ENCODE results near the gene PADI6.
A peak's percentile ranks its signal among the peaks of the same experiment; 100 is the strongest.
"Not testable (repeated sequence)": the region's sequence is repeated elsewhere in the genome, so short reads cannot be mapped to it uniquely, and the experiment has no call there.

The PADI6 gene

DNA sequence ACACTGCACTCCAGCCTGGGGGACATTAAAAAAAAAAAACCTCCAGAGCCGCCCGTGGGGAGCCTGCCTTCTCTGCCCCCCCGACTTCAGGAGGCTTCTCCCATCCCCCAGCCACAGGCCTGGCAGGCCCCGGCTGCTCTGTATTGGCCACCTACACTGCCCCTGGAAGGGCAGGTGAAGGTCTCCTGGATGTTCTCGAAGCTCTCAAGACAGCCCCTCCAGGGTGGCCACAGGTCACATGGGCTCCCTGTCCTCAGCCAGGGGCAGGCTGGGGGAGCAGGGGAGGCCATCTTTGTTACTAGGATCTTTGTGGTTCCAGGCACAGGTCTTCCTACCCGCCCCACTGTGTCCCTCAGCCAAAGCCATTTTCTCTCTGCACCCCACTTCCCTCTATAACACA is 32.8 kb downstream of the PADI6 start:
- no peak for DNase-seq (ENCODE audit: low spot score)

DNA sequence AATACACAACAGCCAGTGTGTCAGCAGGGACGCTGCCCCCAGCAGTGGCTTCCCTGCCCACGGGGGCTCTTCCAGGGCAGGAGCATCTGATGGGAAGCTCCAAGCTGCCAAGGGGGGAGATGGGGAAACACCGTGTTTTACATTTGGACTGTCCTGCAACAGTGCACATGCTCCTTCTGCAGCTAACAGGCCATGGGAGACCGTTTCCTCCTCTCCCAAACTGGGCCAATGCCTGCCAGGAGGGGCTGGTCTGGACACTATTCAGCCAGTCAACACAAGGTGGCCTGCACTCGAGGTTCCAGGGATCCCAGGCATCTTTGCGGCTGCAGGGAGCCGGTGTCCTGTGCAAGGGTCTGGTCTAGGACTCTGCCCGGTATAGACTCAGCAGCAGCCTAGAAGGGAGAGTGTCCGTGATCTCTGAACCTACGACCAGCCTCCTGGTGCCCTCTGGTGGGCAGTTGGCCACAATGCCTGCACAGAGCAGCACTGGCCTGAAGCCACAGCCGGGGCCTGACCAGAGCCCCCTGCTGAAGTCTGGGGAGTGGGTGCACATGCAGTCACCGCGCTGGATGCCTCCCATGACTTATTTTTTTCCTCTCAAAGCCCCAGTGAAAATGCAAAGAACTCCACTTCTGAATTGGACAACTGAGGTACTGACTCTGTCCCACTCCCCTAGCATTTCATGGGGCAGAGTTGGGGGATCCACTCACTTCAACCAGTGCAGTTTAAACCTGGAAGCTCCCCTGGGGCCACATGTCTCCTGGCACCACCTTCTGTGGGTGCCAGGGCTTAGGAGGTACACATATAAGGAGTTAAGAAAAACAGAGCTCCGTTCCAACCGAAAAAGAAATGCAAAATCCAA is 34.1 kb downstream of the PADI6 start:
- DNase-seq (ENCODE audit: low spot score), result peak; percentile 77

DNA sequence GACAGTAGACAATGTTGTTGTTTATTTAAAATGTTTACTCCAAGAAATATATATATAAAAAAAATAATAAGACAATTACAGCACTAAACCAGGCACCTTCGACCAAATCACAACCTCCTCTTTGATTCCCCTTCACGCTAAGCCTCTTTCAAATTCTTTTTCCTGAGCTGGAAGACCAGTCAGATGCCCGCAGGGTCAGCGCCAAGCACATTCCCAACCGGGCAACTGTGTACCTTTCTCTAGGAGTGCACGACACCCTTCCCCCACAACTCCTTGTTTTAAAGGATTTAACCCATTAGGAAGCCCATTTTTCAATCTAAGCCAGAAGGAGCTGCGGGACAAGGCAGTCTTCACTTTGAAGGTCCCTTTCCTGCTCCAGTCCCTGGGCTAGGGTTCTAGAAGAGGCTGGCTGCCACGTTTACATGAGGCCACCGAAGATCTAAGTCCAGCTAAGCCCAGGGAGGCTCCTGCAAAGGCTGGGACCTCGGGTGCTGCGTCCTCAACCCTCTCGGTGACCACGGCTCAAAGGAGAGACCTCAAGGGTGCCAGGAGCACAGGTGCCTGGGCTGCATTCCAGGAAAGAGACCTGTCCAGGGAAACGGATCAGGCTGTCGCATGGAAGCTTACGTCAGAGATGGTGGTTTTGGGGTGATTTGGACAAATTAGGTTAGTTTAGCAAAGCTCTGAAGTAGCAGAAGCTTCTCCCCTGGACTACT is 34.9 kb downstream of the PADI6 start:
- not testable (repeated sequence) for DNase-seq (ENCODE audit: low spot score)

DNA sequence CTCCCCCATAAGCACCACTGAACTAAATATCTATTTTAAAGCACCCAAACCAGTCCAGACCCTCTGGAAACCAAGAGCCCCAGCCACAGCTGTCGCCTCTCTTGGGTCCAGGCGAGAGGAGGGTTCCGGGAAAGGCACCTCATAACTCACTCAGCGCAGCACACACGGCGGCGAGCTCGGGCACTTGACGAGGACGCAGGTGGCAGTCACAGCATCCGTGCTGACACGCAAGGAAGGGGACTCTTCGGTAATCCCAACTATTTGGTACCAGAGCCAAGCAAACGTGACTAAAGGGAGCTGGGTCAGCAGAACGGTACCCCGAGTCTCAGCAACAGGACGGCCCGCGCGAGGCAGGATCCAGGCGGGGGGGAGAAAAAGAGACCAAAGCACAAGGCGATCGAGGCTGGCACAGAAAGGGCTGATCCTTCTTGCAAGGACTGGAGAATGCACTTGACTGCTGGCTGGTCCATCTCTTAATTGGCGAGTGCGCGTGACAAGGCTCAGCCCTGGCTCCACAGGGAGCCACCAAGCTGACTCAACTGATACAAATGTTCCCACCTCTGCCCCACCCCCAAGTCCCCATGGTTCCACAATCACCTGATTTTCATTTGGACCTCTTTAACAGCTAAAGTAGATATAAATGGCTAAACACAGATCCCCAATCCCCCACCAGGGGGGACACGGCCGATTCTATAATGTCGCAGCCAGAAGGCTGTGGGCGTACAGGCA is 36.0 kb downstream of the PADI6 start:
- not testable (repeated sequence) for DNase-seq (ENCODE audit: low spot score)

DNA sequence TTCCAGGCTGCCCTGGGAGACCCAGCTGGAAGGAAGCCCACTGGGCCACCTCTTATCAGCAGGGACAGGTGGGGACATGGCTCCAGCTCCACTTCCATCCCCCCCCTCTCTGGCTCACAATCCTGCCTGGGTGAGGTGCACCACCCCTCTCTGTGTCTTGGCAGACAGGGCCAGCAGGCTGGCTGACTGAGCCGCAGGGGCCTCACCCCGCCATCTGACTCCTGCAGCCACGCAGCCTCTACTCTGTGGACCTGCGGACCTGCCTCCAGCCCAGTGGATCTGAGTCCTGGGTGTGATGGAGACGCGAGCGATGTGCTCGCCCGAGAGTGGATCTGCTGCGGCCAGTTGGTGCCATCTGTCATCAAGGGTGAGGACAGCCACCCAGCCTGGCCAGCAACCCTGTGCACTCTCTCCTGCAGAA is 37.4 kb downstream of the PADI6 start:
- DNase-seq (ENCODE audit: low spot score), result no peak

DNA sequence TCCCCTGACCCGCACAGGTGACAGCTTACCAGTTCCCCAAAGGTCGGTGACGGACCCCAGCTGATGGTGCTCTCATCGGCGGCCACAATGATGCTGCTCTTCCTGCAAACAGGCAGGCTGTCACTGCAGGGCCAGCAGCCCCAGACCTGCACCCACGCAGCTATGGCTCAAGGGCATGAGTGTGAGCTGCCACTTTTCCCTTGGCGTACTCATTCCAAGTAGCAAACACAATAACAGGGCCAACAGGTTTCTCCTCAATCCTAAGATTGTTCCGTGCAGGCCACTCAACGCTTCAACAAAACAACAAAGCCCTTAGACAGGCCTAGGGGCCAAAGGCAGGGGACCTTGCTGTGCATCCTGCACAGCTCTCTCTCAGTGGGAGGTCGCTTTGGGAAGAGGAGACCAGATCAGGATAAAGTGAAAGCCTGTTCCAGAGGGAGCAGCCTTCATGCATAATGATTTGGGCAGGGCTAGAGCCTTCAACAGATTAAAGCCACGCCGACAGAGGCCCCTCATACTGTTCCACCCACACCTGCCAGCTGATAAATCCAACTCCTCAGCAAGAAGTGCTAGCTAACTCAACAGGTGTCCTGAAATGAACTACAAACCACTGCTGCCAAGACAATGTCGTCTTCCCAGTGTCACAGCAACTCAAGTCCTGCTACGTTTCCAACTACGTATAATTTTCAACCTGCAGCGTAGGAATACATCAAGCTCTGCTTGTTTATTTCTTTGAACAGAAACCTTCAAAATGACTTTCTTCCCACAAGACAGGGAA is 40.3 kb downstream of the PADI6 start:
- no peak for DNase-seq (ENCODE audit: low spot score)

DNA sequence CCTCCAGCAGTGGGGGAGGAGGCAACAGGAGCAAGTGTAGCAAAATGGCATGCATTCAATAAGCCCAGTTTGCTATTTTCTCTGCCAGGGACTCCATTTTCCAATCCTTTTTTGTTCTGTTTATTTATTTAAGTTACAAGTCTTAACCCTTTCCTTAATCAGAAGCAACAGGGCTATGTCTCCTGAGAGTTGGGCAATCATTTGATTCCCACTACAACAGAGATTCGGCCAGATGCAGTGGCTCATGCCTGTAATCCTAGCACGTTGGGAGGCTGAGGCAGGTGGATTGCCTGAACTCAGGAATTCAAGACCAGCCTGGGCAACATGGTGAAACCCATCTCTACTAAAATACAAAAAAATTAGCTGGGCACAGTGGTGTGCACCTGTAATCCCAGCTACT is 42.0 kb downstream of the PADI6 start:
- no peak for DNase-seq (ENCODE audit: low spot score)

DNA sequence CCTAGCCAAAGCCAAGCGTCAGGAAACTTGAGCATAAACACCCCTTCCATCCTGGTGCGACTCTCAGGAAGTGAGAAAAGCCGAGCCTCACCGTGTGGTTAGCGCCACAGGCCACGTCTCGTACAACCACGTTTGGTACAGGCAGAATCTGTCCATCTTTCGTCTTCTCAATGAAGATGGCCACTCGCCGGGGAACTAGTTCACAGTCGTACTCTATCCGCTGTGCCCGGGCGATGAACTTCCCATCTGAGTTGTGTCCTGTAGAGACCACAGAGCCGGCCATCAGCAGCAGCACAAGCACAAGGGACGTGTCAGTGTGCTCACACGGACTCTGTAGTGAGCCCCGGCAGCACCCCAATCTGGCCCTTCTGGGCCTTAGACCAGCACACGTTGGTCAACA is 44.4 kb downstream of the PADI6 start:
- DNase-seq (ENCODE audit: low spot score), result no peak

DNA sequence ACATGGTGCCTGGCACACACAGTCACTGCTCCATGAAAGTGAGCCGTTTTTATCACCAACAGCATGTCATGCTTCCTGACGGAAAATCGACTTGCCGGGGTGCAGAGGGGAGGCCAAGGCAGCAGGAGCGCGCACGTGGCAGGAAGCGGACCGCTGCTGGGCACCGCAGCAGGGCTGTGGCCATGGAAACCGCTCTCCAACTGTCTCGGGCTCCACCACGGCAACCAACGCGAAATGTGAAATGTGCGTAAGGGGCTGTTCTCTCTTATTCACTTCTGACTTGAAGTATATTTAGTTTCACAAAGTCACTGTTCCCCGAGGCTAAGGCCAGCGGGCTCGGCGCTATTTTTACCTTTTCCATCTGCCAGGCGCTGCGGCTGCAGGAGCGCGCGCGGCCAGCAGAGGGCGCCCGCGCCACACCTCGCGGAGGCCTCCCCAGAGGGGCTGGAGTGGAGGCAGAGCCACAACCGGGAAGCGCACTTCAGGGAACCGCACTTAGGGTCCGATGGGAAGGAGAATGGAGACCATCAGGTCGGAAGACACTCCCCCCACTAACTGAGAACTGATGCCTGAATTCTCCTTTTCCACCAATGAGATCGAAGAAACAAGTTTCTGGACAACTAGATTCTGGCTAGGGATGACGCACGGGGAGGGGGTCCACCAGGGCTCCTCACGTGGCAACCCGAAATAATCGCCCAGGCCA is 47.8 kb downstream of the PADI6 start:
- peak; percentile 90 for DNase-seq (ENCODE audit: low spot score)

DNA sequence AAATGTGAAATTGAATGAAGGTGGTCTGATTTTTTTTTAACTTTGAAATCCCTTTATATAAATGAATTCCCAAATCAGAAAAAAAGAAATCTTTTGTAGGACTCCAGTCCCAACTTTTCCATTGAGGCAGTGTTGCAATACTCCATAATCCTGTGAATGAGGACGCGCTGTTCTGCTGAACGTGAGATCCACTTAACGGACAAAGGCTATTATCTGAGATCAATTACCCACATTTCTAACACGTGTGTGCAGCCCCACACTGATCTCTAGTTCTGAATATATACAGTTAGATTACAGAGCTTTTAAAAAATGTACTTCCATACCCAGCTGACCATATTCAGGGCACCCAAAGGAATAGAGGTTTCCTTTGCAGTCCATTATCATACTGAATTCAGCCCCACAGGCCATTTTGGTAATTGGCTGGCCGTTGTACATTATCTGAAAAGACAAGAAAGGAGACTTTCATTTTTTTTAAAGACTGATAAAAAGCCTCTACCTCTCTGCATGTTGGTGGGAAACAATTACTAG is 48.5 kb downstream of the PADI6 start:
- no peak for DNase-seq (ENCODE audit: low spot score)

DNA sequence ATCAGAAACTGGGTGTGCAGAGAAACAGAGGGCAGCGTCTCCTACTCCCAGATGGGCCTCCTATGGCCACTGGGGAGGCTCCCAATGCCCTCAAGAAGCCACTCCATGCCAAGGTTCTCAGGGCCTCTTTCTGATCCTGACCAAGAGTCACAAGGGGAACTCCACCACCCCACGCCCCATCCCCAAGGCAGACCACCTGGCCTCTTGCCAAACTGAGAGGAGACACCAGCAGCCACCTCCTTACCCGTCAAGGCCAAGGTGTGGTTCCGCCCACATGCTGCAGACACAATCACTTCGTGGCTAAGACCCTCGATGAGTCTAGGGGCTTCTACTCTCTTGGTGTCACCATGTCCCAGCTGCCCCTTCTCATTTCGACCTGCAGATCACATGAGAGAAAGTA is 50.5 kb downstream of the PADI6 start:
- no peak for DNase-seq (ENCODE audit: low spot score)

DNA sequence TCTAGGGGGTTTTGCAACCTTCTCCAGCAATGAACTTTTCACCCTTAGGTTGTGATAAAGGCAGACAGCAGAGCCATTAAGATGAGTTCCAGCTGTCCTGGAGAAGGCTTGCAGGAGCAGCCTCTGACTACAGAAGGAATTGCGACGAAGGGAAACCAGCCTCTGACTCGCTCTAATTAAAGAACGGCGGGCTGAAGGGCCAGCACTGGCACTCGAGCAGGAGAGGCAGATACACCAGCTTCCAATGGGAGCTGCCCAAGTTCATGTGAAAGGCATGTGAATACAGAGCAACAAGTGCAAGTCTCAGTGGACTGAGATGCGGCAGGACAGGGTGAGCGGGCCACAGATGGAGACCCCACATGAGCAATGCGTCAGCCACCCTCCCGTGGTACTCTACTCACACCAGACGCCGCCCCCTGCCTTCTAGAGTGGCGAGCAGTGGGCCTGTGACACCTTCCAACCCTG is 51.8 kb downstream of the PADI6 start:
- no peak for DNase-seq (ENCODE audit: low spot score)

DNA sequence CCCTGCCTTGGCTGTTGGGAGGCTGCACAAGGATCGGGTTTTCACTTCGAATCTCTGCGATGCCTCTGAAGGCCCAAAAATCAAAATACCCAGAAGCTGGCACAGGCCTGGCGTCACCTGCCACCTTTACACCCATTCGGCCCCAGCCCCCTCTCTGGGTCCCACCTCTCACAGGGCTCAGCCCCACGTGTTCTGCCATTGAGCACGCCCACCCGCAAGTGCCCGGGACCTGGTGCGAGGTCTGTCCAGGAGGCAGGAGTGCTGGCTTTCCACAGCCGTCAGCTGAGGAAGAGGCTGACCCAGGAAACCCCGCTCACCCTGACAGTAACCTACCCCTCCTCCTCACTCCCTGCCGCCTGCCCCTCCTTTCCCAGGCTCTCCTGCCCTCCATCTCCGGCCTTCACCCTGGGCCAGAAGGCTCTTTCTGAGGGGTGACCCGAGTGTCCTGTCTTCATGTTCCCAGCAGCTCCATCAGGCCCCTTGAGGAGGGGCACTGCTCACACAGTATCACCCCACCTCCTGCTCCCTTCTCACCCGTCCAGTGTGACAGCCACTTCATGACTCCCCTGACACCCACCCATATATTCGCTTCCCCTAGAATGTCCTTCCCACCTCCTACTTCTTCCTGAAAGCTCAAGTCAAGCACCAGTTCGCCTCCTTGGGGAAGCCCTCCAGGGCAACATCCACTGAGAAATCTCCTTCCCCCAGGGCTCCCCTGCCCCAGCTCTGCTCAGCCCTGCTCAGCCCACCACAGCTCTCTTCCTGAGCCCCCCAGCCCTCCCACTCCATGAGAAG is 54.0 kb downstream of the PADI6 start:
- no peak for DNase-seq (ENCODE audit: low spot score)

DNA sequence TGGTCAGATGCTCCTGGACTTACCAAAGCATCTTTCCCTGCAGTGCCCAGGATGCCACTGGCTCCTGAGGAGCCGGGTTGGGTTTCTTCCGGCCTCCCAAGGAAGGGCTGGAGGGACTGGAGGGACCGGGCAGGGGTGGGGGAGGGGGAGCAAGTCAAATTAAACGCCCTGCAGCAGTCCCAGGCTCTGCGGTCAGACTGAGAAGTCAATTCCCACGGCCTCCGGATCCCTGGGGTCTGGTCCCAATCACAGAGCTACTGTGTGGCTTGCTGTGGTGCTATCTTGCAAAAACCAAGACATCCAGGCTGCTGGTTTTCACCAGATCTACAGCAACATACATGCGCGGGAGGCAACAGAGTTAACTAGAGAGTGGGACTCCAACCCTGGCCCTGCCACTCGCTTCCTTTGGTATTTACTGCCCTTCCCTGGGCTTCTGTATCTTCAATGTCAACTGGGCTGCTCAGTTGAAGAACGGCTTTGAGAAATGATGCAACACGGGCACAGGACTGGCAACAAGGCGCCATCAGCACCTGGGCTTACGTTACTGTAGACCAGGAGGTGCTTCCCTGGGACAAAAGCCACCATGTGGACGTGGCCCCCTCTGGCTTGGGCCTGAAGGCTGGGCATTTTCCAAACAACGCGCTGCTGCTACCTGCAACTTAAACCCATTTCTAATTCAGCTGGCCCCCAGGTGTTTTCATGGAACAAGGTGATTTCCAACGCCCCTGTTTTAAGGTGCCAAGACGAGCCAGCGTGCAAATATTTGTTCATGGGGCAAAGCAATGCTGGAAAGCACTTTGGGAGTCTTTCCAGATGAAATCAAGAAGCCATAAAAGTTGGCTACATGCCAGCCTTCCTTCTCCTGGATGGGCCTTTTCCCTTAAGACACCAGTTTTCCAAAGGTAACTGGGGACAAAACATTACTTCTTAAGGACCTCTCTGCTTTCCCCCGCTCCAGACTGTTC is 56.0 kb downstream of the PADI6 start:
- no peak for DNase-seq (ENCODE audit: low spot score)

DNA sequence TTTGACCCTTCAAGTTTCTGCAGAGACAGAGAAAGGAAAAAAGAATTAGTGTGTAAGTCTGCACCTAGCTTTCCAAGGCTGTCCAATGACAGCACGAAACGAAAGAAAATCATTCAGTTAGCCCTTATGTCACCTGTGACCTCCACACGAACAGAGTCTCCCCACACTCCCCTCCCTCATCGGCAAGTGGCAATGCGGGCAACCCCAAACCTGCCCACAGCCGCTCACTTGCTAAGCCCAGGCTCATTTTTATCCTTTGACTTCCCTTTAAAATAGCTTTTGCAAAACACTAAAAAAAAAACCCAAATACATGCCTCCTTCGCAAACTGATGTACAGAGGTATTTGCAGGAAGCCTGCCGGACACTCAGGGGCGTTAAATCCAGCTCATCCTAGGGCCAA is 57.2 kb downstream of the PADI6 start:
- DNase-seq (ENCODE audit: low spot score), result no peak

DNA sequence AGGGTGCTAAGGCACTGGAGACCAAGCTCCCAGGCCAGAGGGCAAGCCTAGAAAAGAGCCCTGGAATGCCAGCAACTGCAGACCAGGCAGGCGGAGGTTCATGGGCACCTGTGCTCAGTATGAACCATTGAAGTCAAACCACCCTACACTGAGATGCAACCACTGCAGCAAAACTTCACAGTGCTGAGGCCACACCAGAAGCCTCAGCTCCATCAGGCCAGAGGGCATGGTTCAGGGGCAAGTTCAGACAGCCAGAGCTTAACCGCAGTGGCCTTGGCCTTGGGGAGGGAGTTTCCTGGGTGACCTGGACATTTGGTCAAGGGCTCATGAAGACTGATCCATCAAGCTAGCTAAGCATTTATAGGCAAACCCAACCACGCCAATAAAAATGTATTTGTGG is 60.4 kb downstream of the PADI6 start:
- no peak for DNase-seq (ENCODE audit: low spot score)

DNA sequence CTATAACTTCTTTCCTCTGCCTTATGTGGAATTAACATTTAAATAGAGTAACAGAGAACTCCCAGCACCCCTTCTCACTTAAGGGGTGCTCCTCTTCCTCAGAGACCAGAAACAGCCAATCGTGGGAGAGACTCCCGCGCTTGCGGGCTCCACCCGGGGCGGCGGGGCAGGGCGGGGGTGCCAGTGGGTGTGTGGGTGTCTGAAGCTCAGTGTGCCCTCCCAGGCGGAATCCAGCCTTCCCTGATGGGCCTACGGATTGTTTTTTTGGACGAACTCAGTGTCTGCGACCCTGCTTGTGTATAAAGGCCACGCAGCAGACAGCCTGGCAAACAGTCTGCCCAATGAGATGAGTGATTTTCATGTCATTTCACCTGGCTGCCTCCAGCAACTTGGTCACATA is 61.3 kb downstream of the PADI6 start:
- DNase-seq (ENCODE audit: low spot score), result no peak

DNA sequence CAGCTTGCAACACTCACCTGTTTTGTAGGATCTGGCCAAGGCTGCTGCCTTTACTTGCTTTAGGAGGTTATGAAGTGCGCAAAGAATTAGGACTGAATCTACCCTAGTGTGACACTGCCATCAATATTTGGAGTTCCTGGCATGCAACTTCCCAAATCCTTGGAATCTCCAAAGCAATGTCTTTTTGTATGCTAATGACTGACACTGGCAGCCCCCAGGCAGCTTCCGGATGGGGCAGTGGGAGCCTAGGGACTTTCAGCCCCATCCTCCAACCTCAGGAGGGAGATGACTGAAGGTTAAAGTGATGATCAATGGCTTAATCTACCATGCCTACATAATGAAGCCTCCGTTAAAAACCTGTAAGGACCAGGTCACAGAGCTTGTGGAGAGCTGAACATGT is 62.0 kb downstream of the PADI6 start:
- DNase-seq (ENCODE audit: low spot score), result no peak

DNA sequence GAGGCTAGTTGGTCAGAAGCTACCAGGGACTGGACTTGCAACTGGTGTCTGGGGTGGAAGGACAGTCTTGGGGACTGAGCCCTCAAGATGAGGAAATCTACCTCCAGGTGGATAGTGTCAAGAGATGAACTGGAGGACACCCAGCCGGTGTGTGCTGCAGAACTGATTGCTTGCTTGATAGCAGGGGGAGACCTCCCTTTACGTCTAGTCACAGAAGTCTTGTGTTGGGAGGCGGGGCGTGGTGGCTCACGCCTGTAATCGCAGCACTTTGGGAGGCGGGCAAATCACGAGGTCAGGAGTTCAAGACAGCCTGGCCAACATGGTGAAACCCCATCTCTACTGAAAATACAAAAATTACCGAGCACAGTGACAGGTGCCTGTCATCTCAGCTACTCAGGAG is 62.6 kb downstream of the PADI6 start:
- DNase-seq (ENCODE audit: low spot score), result no peak
